ENCODE data around the gene DKKL1.

Gene DKKL1

GRCh38 chr19:49421039-49421877 lies 57.6 kb downstream of the DKKL1 start:
- TF ChIP-seq CREB1 (IDR thresholded peaks at IDR 0.05; ENCODE audit: low read depth) (no peak), TCF12 (IDR thresholded peaks at IDR 0.05; ENCODE audit: low read depth) (no peak), ZBTB7A (IDR thresholded peaks at IDR 0.05; ENCODE audit: low read depth) (no peak), TAF1 (IDR thresholded peaks at IDR 0.05; ENCODE audit: low read depth) (no peak), MAX (IDR thresholded peaks at IDR 0.05) (peak; percentile 88), CEBPB (IDR thresholded peaks at IDR 0.05) (no peak), EP300 (IDR thresholded peaks at IDR 0.05; ENCODE audit: borderline replicate concordance) (no peak), REST (IDR thresholded peaks at IDR 0.05; ENCODE audit: low read depth) (no peak), TEAD4 (IDR thresholded peaks at IDR 0.05) (no peak), NFIC (IDR thresholded peaks at IDR 0.05) (peak; percentile 48; the same call in 1 of the 2 replicates), EGR1 (IDR thresholded peaks at IDR 0.05) (peak; percentile 7; the same call in 1 of the 2 replicates), FOXM1 (IDR thresholded peaks at IDR 0.05; ENCODE audit: borderline replicate concordance, low read depth) (no peak), YY1 (IDR thresholded peaks at IDR 0.05; ENCODE audit: low read depth) (no peak), RAD21 (IDR thresholded peaks at IDR 0.05; ENCODE audit: low read depth) (no peak), USF1 (IDR thresholded peaks at IDR 0.05) (no peak)

- TF ChIP-seq FOXM1 (IDR thresholded peaks at IDR 0.05; ENCODE audit: borderline replicate concordance, low read depth) (no peak), RAD21 (IDR thresholded peaks at IDR 0.05; ENCODE audit: low read depth) (no peak), REST (IDR thresholded peaks at IDR 0.05; ENCODE audit: low read depth) (no peak), USF1 (IDR thresholded peaks at IDR 0.05) (no peak), EGR1 (IDR thresholded peaks at IDR 0.05) (no peak), TAF1 (IDR thresholded peaks at IDR 0.05; ENCODE audit: low read depth) (no peak), CREB1 (IDR thresholded peaks at IDR 0.05; ENCODE audit: low read depth) (no peak), ZBTB7A (IDR thresholded peaks at IDR 0.05; ENCODE audit: low read depth) (no peak), TEAD4 (IDR thresholded peaks at IDR 0.05) (no peak), NFIC (IDR thresholded peaks at IDR 0.05) (no peak), TCF12 (IDR thresholded peaks at IDR 0.05; ENCODE audit: low read depth) (no peak), CEBPB (IDR thresholded peaks at IDR 0.05) (no peak), YY1 (IDR thresholded peaks at IDR 0.05; ENCODE audit: low read depth) (no peak), EP300 (IDR thresholded peaks at IDR 0.05; ENCODE audit: borderline replicate concordance) (no peak), MAX (IDR thresholded peaks at IDR 0.05) (no peak)
These were observed 58.2 kb downstream of the DKKL1 start for GRCh38 chr19:49421878-49422202.

- TF ChIP-seq CEBPB (IDR thresholded peaks at IDR 0.05) (no peak), MAX (IDR thresholded peaks at IDR 0.05) (peak; percentile 38; the same call in 1 of the 2 replicates), CREB1 (IDR thresholded peaks at IDR 0.05; ENCODE audit: low read depth) (no peak)
These were observed 58.9 kb downstream of the DKKL1 start for GRCh38 chr19:49422407-49423070.

- TF ChIP-seq FOXM1 (IDR thresholded peaks at IDR 0.05; ENCODE audit: borderline replicate concordance, low read depth) (no peak), NFIC (IDR thresholded peaks at IDR 0.05) (no peak), CEBPB (IDR thresholded peaks at IDR 0.05) (no peak), ZBTB7A (IDR thresholded peaks at IDR 0.05; ENCODE audit: low read depth) (no peak), EGR1 (IDR thresholded peaks at IDR 0.05) (no peak), EP300 (IDR thresholded peaks at IDR 0.05; ENCODE audit: borderline replicate concordance) (no peak), REST (IDR thresholded peaks at IDR 0.05; ENCODE audit: low read depth) (no peak), TEAD4 (IDR thresholded peaks at IDR 0.05) (no peak), TCF12 (IDR thresholded peaks at IDR 0.05; ENCODE audit: low read depth) (no peak), YY1 (IDR thresholded peaks at IDR 0.05; ENCODE audit: low read depth) (no peak), USF1 (IDR thresholded peaks at IDR 0.05) (no peak), TAF1 (IDR thresholded peaks at IDR 0.05; ENCODE audit: low read depth) (no peak), RAD21 (IDR thresholded peaks at IDR 0.05; ENCODE audit: low read depth) (no peak), CREB1 (IDR thresholded peaks at IDR 0.05; ENCODE audit: low read depth) (no peak), MAX (IDR thresholded peaks at IDR 0.05) (no peak)
These were observed 59.7 kb downstream of the DKKL1 start, which contains the start of gene PTH2 for GRCh38 chr19:49423071-49423984. Gene PTH2 (minus strand): TSS chr19:49423441. CDS start chr19:49423339, 102 bp downstream.

All from Ishikawa (cell line).